PC-3 (cell line): ENCODE measurements around the gene STAT3.

Experiments used
- EZH2 ChIP-seq: fragments of 300-600 bp; sonication (generic); IDR thresholded peaks from one replicate; pipeline ENCODE4 v1.6.1; 2017; ENCODE audit warnings: antibody characterized with exemption, mild to moderate bottlenecking, low read length; ENCODE audit not compliant: unreplicated experiment
- TF ChIP-seq, protein P1 (sequence below): fragments of 300-600 bp; sonication (generic); conservative IDR thresholded peaks from 2 replicates; pipeline ENCODE4 v1.5.1; 2017; ENCODE audit warnings: antibody characterized with exemption, low read depth, mild to moderate bottlenecking, low read length

DNA sequence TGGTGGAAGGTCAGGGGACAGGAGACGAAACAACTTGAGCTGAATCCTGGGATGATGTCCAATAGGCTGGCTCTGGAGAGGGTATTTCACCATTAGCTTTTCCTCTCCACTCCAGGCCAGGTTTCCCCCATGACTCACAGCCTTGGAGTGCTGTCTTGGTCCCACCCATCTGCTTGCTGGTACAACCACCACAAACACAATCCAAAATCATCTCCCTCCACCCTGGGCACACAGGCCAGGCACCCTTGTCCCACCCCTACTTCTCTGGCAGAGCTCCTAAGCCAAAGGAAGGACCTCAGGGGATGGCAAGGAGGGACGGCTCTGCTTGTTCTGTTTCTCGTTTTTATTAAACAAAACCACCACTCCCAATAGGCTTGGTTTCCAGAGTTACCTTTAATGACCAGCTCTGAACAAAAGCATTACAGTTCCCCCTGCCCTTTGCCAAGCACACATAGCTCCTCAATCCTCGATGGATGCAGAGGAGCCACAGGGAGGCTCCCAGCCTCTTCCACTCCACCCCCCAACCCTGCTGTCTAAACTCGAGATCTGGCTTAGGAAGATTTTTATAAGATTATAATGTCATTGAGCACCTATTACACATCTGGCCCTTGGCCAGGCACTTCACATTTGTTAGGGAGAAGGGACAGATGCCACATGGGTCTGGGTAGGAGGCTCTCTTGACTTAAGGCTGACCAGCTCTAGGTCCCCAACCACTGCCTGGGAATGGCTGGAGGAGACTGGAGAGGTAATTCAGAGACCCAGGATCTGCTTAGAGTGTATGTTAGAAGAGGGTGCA is 21.5 kb upstream of the STAT3 start:
- TF ChIP-seq, protein P1, sequence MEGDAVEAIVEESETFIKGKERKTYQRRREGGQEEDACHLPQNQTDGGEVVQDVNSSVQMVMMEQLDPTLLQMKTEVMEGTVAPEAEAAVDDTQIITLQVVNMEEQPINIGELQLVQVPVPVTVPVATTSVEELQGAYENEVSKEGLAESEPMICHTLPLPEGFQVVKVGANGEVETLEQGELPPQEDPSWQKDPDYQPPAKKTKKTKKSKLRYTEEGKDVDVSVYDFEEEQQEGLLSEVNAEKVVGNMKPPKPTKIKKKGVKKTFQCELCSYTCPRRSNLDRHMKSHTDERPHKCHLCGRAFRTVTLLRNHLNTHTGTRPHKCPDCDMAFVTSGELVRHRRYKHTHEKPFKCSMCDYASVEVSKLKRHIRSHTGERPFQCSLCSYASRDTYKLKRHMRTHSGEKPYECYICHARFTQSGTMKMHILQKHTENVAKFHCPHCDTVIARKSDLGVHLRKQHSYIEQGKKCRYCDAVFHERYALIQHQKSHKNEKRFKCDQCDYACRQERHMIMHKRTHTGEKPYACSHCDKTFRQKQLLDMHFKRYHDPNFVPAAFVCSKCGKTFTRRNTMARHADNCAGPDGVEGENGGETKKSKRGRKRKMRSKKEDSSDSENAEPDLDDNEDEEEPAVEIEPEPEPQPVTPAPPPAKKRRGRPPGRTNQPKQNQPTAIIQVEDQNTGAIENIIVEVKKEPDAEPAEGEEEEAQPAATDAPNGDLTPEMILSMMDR, result no peak
- no peak for TF ChIP-seq EZH2
